Omental fat pad (tissue), 4 donors: ENCODE measurements around the gene ZNF462. TPM values are rescaled to one million over a fixed set of nuclear protein-coding genes. Genes with fewer than 3 reads are reported as not detected.

ENCODE experiments used
- ATAC-seq: fragments of 150-250 bp; one replicate; pipeline ENCODE4 v1.9.1; 2016; ENCODE audit warnings: mild to moderate bottlenecking, moderate library complexity; ENCODE audit not compliant: low FRiP score
- DNase-seq: peaks from one replicate; pipeline ENCODE4 v3.0.0-alpha.2; 2019; ENCODE audit warnings: low spot score
- CTCF ChIP-seq, 3 donors: fragments of 450-650 bp; IDR thresholded peaks; one replicate each; pipeline ENCODE4 v1.5.1; 2016 to 2017; ENCODE audit warnings: antibody characterized with exemption in 3 of 3, mild to moderate bottlenecking in 3 of 3, moderate library complexity in 2 of 3
- total RNA-seq, 4 donors: library from RNA; depleted of rRNA; stranded (reverse); fragments of >200 nt; gene quantifications; one replicate each; pipeline ENCODE4 v1.1.0, GENCODE V29; 2016

The ZNF462 gene
- total RNA-seq, 4 donors from 2014 or later, result 16.2 to 18.5 (median 16.7) TPM

GRCh38 chr9:107008447-107008846 is 145.5 kb downstream of the ZNF462 start:
- ATAC-seq (no peak), DNase-seq (no peak)
- no peak for TF ChIP-seq CTCF (IDR thresholded peaks at IDR 0.05)

GRCh38 chr9:107016383-107016782 is 153.4 kb downstream of the ZNF462 start:
- ATAC-seq, result no peak
- TF ChIP-seq CTCF (IDR thresholded peaks at IDR 0.05), result no peak
- no peak for DNase-seq

- ATAC-seq, result no peak
- no peak for TF ChIP-seq CTCF (IDR thresholded peaks at IDR 0.05)
- DNase-seq, result no peak
Measured at GRCh38 chr9:107018861-107019545, 156.0 kb downstream of the ZNF462 start.

GRCh38 chr9:107020040-107020530 is 157.1 kb downstream of the ZNF462 start:
- TF ChIP-seq CTCF (IDR thresholded peaks at IDR 0.05), result no peak
- DNase-seq (no peak), ATAC-seq (no peak)

GRCh38 chr9:107024193-107024592 is 161.2 kb downstream of the ZNF462 start:
- TF ChIP-seq CTCF (IDR thresholded peaks at IDR 0.05), result no peak
- DNase-seq, result no peak
- ATAC-seq, result no peak

- ATAC-seq (no peak), DNase-seq (no peak)
- TF ChIP-seq CTCF (IDR thresholded peaks at IDR 0.05), result no peak
Measured at GRCh38 chr9:107025260-107026035, 162.5 kb downstream of the ZNF462 start.
